Fibroblast of skin of back (primary cell): Measurements from ENCODE around the gene RPA1.
A peak's percentile ranks its signal among the peaks of the same experiment; 100 is the strongest.
"Not testable (repeated sequence)": the region's sequence is repeated elsewhere in the genome, so short reads cannot be mapped to it uniquely, and the experiment has no call there.

ENCODE experiments used
- DNase-seq: peaks from one replicate; pipeline ENCODE4 v3.0.0-alpha.2; 2013

RPA1 gene

DNA sequence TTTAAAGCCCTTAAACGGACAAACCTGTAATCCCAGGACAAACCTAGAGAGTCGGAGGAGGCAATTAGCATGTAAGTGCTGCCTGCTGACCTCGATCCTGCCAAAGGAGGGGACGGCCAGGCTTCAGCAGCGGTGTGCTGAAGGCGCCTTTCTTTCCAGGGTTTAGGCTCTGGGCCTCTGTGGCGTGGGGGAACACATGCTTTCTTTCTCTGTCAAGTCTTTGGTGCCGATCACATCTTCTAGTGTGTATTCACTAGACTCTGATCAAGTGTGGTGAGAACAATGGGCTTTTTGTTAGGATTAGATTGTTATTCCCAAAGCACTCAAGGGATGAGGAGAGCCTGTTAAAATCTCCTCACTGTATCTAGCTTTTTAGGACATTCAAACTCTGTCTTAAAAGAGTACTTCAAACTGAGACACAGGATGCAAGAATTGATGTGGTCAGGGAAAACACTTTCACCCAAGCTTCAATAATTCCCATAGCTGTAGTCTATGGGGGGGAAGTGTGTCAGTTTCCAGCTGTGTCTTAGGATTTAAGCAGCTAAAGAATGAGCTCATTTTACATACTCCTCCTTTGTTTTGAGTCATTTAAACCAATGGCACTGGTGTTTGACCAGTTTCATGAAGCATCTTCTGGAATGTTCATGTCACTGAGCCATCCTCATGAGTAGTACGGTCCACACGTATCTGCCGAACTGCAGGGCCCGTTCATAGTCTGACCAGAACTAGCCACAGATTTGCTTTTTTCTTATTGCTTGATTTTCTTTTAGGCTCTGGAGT is 51.2 kb downstream of the RPA1 start:
- DNase-seq, result no peak

DNA sequence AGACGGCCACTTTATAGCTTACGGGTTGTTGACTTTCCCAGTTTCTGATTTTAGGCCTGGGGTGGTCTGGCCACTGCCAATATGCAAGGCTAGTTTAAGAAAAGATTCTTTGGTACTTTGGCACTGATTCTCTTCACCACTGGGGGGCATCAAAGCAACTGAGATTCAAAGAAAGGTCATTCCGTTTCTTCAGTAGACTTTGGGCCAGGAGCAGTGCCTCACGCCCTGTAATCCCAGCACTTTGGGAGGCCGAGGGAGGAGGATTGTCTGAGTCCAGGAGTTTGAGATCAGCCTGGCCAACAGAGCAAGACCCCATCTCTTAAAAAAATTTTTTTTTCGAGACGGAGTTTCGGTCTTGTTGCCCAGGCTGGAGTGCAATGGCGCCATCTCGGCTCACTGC is 53.0 kb downstream of the RPA1 start:
- DNase-seq, result peak; percentile 39

DNA sequence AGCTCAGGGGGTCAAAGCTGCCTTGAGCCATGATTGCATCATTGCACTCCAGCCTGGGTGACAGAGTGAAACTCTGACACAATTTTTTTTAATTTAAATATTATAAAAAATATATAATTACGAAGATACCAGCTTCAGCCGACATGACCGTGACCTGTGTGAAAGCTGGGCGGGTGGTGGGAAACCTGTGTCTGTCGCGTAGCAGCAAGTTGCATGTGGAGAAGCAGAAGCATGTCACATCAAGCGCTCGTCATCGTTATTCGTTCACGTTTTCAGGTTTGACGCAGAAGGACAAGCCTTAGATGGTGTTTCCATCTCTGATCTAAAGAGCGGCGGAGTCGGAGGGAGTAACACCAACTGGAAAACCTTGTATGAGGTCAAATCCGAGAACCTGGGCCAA is 53.7 kb downstream of the RPA1 start:
- no peak for DNase-seq

DNA sequence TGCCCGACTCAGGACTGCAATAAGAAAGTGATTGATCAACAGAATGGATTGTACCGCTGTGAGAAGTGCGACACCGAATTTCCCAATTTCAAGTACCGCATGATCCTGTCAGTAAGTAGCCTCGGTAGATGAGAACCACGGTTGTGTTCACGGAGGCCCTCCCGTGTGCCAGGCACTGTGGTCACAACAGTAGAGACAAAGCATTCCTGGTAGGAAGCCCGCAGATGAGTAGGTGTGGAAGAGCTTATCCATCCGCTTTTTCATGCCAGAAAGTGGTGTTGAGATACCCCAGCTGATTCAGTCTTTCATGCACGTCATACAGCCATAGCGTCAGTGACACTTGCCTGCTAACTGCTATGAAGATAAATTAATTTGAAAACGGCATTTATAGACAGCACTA is 58.9 kb downstream of the RPA1 start:
- no peak for DNase-seq

DNA sequence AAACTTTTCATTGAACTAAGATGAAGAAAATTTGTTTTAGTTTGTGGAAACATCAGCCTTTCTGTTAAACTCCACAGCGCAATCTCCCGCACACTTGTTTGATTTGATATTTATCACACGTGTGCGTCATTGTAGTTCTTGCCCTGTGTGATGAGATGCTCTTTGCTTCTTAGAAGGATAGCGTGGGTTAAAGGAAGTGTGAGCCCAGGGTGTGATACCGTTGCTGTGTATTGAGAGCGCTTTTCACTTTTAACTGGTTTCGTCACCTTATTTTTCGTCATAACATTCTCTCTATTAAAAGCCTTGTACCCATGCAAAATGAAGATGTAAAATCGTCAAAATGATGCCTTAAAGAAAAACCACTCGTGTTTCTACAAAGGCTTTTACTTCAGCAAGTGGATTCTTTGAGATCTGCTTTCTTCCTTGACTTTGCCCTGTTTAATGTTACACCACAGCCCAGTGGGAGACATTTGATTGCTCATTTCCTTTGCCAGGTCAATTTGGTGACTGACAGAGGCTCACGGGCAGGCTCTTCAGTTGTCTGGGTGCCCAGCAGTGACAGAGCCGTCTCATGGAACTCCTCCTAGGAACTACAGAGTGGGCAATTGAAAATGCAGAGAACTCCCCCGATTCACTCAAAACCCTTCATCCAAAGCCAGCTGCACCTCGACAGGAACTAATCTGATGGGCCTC is 61.1 kb downstream of the RPA1 start:
- DNase-seq, result no peak

DNA sequence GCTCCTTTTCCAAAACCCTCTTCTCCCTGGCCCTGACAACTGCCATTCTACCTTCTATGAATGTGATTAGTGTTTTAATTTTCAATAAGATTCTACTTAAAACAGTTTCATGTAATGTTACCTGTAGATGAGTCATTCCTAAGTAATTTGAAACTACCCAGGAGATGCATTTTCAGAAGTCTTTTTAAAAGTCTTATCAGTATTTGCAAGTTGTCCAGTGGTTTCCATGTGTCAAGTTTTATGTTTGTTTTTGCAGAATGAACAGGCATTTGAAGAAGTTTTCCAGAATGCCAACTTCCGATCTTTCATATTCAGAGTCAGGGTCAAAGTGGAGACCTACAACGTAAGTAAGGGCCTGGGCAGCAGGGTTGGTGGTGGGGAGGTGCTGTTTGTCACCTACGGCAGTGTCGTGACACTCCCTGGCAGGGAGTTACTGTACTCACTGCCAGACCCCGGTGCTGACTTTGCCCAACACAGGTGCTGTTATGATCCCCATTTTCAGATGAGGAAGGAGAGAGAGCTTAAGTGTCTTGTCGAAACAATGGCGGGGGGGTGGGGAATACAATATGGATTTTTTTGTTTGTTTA is 65.0 kb downstream of the RPA1 start:
- DNase-seq, result no peak

DNA sequence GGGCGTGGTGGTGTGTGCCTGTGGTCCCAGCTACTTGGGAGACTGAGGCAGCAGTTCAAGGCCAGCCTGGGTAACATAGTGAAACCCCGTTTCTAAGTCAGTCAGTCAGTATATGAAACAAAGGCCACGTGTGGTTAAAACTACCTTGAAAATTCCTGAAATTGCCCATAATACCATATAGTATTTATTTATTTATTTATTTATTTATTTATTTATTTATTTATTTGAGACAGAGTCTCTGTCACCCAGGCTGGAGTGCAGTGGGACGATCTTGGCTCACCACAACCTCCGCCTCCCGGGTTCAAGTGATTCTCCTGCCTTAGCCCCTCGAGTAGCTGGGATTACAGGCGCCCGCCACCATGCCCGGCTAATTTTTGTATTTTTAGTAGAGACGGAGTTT is 65.7 kb downstream of the RPA1 start:
- DNase-seq, result not testable (repeated sequence)

DNA sequence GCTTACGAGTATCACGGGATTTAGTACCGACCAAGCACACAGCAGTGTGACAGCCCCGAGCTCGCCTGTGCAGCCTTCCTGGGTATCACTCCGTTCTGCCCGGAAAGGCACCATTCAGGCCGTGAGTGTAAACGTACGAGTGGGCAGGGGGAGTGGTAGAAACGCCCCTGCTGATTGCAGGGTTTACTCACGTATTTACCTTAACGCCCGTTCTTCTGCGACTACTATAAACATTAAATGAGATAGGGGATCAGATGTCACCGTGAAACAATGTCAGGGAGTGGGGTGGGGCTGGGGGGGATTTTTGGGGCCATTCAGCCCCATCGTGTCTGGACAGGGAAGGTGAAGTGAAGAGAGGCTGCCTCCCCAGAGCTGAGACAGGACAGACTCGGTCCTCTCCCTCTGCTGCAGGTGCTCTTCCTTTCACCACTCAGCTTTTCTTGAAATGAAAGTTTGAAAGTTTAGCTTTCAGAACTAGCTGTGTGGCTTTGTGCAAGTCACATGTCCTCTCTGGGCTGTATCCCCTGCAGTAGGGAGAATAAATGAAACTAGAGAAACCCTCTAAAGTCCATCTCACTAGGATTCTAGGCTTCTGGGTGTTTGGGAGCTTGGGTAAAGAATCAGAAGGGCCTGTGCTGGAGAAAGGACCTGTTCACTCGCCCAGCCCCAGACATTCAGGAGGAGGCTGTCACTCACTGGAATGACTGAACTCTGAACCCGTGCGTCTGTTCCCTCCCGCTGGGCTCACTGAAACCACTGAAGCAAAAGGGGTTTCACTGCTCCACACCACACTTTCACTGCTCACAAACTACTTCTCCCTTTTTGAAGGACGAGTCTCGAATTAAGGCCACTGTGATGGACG is 66.7 kb downstream of the RPA1 start:
- DNase-seq, result no peak

DNA sequence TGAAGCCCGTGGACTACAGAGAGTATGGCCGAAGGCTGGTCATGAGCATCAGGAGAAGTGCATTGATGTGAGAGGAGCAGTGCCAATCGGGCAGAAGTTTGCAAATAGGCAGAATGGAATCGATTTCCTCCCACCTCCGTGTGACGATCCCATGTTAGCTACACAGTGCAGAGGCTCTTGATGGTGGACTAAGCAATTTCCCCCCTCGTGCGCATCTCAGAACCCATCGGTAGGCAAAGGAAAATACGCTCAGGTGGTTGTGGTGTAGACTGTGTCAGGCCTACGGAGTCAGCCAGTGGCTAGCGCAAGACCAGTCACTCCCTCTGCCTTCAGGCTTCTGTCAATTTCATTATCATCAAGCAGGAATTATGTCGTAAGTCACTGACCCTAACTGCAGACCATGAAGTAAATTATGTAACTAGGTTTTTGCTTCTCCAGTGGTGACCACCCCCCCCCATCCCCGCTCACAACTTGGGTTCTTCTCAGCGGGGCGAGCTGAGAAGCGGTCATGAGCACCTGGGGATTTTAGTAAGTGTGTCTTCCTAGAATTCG is 67.4 kb downstream of the RPA1 start:
- DNase-seq, result no peak

DNA sequence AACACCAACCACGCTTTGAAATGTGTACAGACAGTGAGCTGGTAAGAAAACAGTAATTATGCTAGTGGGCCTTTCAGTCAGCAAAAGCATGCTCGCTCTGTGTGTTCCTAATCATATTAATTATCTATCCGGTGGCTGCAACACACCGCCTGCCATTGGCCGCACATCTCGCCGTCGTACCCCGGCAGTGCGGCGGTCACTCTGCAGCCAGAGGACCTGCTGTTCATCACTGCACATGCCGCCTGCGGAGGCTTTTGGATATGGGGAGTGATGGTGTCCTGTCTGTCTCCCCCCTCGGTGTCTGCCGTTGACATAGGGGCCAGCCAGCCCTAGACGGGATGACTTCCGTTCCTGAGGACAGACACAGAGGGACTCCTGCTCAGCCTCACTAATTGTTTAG is 68.5 kb downstream of the RPA1 start:
- no peak for DNase-seq

DNA sequence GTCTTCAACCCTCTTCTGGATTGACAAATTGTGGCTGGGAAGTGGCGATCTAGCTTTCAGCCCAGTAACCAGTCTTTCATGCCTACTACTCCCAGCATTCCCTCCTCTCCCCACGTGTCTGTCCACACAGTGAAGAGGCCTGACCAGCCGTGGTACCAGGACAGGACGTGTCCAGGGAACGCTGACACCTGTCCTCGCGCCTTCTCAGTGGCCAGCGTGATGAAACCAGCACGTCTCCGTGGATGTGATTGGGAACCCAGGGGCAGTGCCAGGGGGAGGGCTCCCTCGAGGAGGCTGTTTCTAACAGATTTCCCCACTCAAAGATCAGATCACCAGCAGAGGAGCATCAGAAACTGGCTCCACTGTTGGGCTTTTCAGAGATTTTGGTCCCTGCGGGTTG is 69.1 kb downstream of the RPA1 start:
- DNase-seq, result no peak

DNA sequence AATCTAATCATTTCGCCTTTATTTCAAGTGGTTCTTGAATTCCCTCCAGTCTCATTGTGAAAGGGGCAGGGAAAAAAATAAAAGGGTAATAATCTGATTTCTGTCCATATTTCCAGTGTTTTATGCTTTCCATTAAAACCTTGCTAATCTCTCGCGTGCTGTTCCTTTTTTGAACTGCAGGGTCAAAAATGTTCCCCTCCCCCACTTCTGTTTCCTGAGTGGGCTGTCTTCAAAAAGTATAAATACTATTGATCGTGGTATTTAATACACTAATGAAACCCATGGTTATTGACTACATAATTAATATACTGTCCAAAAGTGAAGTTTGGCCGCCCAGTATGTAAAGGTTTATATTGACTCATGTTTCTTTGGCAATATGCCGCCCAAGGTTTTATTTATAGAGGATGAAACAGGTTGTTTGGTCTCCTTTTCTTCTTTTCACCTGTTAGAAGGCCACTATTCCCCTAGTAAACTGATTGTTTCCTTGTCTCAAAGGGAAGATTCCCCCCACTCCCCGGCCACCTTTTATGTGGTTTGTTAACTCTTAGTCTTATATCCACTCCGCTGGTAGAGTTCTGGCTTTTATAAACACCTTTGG is 69.7 kb downstream of the RPA1 start:
- no peak for DNase-seq

DNA sequence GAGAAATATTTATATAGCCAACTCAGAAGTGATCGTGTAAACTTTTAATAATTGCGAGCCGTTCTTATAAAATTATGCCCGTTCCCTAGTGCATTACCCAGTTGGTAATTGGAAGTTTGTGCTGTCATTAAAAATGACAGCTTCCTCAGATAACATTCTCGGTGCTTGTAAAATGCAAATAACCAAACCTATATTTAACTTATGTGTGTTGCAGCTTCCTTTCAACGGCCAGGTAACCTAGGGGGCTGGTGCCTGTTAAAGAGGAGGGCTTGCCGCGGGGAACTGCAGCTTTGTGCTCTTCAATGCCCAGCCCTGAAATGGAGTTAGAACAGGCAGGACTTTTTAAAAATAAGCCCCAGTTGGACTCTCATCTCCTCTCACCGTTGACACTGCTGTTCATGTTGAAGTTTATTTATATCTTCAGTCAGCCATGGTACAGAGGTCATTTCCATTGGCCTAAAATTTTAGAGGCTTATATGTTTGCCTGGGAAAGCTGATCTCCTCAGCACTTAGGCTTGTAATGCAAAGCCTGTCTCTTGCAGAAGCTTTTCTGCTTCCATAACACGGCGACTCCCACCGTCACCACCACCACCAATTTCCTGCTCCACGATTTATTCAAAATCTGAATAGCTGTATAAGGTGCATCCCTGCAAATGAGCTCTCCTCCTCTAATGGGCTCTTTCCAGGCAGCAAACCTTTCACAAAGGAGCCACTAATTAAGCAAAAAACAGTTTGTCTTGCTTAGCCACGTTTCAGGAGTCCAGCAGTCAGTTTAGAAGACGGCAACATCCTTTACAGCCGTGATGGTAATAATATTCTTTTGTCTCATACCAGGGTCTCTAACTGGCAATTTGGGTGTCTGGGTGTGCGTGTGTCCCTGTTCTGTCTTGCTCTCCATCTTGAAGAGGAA is 74.7 kb downstream of the RPA1 start:
- DNase-seq, result no peak

DNA sequence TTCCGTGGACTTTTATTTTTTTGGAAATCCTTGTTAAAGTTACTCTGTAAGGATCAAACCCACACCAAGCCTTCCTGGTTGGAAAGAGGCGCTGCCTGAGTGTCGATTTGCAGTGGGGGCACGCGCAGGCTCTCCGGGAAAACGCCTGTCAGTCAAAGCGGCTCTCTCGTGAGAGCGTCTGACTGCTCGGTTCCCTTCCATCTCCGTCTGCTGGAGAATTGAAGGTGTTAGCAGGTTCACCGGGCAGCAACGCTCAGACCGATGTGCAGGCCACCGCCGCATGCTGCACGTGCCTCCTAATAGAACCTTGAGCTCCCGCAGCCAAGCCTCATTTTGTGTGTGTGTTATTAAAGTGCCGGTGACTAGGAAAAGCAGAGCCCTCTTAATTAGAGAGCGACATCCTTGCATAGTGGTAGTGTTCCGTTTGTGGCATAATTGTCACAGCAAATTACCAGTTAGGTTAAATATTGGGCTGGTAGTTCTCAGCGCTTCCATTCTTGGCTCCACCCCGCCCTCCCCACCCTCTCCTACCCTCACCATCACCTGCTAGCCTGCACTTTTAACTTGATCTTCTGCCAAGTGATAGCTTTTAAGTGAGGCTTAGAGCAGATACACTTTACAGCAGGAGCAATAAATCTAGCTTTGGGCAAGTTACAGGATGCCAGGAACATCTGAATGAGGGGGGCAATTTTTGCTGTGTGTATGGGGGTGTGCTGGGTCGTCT is 75.5 kb downstream of the RPA1 start:
- no peak for DNase-seq

DNA sequence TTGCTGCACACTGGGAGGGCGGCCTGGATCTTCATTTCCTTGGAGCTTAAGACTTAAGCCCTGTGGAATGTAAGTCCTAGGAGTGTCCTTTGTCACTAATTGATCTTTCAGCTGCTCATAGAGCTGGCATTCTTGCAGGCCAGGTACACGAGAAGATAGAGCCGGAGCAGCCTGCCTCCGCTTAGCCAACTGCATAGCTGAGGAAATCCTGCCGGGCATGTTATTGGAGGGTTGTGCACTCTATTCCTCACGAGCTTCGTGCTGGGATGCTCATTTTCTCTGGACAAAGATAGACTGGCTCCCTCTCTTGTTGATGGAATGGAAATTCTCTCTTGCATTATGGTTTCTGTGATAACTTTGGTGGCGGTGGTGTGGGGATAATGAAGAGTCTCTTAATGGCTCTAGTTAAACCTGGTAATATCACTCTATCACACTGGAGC is 76.9 kb downstream of the RPA1 start:
- no peak for DNase-seq

DNA sequence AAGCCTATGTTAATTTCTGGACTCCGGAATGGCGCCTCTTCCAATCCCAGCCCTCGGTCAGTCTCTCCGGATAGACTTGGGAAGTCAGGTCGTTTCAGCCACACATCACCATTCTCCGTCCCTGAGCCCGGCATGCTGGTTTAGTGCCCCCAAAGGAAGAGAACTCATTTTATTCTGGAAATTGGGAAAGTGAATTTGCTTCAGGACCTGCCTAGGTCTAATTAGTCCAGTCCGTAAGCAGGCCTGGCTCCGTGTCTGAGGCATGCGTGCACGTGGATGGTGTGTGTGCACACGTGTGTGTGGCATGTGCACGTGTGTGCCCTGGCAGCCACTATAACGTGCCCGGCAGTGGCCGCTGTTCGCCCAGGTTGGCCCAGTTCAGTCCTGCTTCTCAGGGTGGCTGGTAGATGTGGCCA is 77.4 kb downstream of the RPA1 start:
- DNase-seq, result no peak

DNA sequence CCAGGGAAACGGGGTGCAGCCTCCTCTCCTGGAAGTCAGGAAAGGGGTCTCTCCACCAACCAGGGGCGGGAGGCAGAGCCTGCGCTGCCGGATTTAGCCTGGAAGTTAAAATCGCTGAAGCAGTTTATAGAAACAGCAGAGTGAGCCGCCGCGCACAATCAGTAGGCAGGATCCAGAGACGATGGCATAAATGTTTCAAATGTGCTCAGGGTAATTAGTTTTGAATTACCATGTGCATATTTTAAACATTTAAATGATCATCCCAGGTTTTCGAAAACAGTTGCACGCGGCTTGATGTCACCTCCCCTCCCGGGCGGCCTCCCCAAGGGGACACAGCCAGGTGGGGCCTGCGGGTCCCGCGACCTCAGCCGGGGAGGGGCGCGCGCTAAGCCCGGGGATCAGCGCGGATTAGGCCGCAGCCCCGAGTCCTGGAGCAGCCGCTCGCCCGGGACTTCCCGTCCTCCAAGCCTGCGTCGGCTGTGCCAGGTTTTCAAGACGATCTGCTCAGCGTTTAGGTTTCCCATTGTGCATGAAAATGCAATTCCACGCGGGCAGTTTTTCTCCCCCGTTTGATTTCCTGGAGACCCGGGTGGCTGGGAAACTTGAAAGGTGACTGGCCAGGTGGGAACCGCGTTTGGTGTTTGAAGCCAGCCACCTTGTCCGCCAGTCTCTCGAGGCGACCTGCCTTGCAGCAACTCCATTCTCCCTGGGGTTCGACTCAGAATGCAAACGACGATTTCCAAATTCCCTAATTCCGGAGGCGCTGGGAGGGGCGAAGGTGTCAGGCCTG is 78.3 kb downstream of the RPA1 start:
- peak; percentile 20 for DNase-seq

DNA sequence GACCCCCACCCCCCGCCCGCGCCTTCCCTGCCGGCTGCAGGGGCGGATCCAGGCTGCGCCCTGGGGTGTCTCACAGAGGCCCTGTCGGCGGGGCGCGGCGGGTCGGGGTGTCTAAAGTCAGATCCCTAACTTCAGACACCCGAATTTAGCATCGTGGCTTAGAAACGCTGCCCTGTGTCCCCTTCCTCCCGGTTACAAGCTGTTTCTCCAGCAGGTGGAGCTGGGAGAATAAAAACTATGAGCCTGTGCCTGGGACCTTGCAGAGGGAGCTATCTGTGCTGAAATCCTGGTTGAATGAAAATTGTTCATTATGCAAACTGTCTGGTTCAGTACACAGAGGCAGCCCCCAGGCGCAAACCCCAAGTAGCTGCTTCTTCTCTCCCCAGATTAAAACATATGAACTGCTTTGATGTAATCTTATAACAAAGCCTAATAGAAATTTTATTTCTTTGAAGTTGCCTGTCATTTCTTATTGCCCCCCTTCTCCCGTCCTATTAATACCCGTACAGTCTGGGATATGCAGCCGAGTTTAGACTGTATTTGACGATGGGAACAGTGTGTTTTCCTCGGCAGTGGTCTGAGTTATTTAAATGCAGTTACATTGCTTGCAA is 79.0 kb downstream of the RPA1 start:
- DNase-seq, result peak; percentile 76

DNA sequence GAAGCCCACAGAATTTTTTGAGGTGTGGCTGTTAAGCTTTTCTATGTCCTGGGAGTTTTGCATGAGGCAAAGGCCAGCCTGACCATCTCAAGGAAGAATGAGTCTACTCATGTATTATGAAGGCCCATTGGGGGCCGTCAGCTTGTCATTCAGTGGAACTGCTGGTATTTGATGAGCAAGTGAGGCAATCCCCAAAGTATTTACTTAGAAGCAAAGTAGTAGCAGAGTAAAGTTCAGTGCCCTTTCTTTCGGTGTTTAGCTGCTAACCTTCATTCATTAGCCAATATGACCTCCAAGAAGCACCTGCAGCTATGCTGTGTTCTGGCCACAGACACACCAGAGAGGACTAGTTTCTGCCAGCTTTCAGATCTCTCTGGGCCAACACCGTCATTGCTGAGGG is 80.2 kb downstream of the RPA1 start:
- no peak for DNase-seq
